ENCODE results near the gene FHIP1A.

DNA sequence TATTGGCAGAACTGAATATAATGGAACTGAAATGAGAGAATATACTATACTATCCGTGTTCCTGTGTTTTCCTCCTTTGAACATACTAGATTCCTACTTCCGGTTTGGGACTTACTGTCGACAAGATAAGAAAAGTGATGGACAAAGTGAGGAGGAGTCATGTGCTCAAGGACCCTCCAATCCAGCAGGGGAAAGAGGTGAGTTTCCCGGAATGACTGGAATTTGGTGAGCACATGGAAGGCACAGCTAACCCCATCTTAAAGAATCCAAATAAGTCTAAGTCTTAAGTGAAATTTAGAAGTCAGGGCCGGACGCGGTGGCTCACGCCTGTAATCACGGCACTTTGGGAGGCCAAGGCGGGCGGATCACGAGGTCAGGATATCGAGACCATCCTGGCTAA lies 47.0 kb upstream of the FHIP1A start:
- TF ChIP-seq, protein P1, sequence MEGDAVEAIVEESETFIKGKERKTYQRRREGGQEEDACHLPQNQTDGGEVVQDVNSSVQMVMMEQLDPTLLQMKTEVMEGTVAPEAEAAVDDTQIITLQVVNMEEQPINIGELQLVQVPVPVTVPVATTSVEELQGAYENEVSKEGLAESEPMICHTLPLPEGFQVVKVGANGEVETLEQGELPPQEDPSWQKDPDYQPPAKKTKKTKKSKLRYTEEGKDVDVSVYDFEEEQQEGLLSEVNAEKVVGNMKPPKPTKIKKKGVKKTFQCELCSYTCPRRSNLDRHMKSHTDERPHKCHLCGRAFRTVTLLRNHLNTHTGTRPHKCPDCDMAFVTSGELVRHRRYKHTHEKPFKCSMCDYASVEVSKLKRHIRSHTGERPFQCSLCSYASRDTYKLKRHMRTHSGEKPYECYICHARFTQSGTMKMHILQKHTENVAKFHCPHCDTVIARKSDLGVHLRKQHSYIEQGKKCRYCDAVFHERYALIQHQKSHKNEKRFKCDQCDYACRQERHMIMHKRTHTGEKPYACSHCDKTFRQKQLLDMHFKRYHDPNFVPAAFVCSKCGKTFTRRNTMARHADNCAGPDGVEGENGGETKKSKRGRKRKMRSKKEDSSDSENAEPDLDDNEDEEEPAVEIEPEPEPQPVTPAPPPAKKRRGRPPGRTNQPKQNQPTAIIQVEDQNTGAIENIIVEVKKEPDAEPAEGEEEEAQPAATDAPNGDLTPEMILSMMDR (IDR thresholded peaks at IDR 0.05) = no peak
- TF ChIP-seq EP300 (IDR thresholded peaks at IDR 0.05; ENCODE audit: low read depth) = no peak
- no peak for TF ChIP-seq POLR2AphosphoS5 (IDR thresholded peaks at IDR 0.05)
